GM12873 (cell line): ENCODE data around the gene PTX3.

ENCODE experiments used
- CTCF ChIP-seq: IDR thresholded peaks from 2 replicates; pipeline ENCODE4 v1.5.1; 2012; ENCODE audit warnings: low read depth, mild to moderate bottlenecking, moderate library complexity, low read length, control low read depth; ENCODE audit not compliant: insufficient read depth; ENCODE audit errors: missing control alignments

PTX3 gene

GRCh38 chr3:157436583-157437291 is at the start of gene PTX3:
PTX3 (plus strand) TSS chr3:157436850; CDS start chr3:157436934, 84 bp downstream.
- no peak for TF ChIP-seq CTCF

- TF ChIP-seq CTCF = no peak
Observed at GRCh38 chr3:157387708-157388435, 48.8 kb upstream of the PTX3 start.

GRCh38 chr3:157388976-157389375 is 47.7 kb upstream of the PTX3 start:
- no peak for TF ChIP-seq CTCF

- TF ChIP-seq CTCF = no peak
Observed at GRCh38 chr3:157390713-157391515, 45.7 kb upstream of the PTX3 start.

- TF ChIP-seq CTCF = no peak
Observed at GRCh38 chr3:157392104-157392503, 44.5 kb upstream of the PTX3 start.

- no peak for TF ChIP-seq CTCF
Observed at GRCh38 chr3:157393113-157393512, 43.5 kb upstream of the PTX3 start.

GRCh38 chr3:157394411-157394810 is 42.2 kb upstream of the PTX3 start:
- no peak for TF ChIP-seq CTCF
